Omental fat pad (tissue), 4 donors: ENCODE data around the gene SMG6. TPM values are rescaled to one million over a fixed set of nuclear protein-coding genes. Genes with fewer than 3 reads are reported as not detected.

ENCODE experiments used
- ATAC-seq: fragments of 150-250 bp; one replicate; pipeline ENCODE4 v1.9.1; 2016; ENCODE audit warnings: mild to moderate bottlenecking, moderate library complexity; ENCODE audit not compliant: low FRiP score
- DNase-seq: peaks from one replicate; pipeline ENCODE4 v3.0.0-alpha.2; 2019; ENCODE audit warnings: low spot score
- total RNA-seq, 4 donors: library from RNA; depleted of rRNA; stranded (reverse); fragments of >200 nt; gene quantifications; one replicate each; pipeline ENCODE4 v1.1.0, GENCODE V29; 2016
- TF ChIP-seq, protein P1 (sequence below), 3 donors: fragments of 450-650 bp; IDR thresholded peaks; one replicate each; pipeline ENCODE4 v1.5.1; 2016 to 2017; ENCODE audit warnings: antibody characterized with exemption in 3 of 3, mild to moderate bottlenecking in 3 of 3, moderate library complexity in 2 of 3

SMG6 gene
- total RNA-seq, 4 donors from 2014 or later, result 19.1 to 36.1 (median 25.1) TPM

DNA sequence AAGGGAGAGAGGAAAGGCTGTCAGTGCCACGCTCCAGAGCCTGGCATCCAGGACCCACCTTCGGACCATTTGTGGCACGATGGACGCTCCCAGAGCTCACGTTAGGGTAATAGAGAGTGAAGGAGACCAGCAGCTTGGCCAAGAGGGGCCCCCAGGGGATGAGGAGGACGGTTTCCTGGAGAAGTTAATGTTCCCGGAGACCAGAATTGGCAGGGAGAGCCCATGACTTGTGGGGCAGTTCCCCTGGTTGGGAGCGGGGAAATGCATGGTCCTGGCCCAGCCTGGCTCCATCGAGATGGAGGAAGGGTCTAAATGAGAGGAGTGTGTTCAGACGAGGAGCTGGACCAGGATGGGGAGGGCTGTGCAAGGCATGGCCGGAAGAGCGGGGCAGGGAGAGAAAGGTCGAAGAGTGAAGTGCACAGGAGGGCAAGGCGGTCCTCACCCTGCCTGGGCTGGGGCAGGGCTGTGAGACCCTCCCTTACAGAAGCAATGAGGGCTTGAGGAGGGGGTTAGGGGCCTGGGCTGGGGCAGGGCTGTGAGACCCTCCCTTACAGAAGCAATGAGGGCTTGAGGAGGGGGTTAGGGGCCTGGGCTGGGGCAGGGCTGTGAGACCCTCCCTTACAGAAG lies 251.5 kb downstream of the SMG6 start:
- ATAC-seq (no peak), DNase-seq (no peak)
- TF ChIP-seq, protein P1, sequence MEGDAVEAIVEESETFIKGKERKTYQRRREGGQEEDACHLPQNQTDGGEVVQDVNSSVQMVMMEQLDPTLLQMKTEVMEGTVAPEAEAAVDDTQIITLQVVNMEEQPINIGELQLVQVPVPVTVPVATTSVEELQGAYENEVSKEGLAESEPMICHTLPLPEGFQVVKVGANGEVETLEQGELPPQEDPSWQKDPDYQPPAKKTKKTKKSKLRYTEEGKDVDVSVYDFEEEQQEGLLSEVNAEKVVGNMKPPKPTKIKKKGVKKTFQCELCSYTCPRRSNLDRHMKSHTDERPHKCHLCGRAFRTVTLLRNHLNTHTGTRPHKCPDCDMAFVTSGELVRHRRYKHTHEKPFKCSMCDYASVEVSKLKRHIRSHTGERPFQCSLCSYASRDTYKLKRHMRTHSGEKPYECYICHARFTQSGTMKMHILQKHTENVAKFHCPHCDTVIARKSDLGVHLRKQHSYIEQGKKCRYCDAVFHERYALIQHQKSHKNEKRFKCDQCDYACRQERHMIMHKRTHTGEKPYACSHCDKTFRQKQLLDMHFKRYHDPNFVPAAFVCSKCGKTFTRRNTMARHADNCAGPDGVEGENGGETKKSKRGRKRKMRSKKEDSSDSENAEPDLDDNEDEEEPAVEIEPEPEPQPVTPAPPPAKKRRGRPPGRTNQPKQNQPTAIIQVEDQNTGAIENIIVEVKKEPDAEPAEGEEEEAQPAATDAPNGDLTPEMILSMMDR (IDR thresholded peaks at IDR 0.05), result no peak

DNA sequence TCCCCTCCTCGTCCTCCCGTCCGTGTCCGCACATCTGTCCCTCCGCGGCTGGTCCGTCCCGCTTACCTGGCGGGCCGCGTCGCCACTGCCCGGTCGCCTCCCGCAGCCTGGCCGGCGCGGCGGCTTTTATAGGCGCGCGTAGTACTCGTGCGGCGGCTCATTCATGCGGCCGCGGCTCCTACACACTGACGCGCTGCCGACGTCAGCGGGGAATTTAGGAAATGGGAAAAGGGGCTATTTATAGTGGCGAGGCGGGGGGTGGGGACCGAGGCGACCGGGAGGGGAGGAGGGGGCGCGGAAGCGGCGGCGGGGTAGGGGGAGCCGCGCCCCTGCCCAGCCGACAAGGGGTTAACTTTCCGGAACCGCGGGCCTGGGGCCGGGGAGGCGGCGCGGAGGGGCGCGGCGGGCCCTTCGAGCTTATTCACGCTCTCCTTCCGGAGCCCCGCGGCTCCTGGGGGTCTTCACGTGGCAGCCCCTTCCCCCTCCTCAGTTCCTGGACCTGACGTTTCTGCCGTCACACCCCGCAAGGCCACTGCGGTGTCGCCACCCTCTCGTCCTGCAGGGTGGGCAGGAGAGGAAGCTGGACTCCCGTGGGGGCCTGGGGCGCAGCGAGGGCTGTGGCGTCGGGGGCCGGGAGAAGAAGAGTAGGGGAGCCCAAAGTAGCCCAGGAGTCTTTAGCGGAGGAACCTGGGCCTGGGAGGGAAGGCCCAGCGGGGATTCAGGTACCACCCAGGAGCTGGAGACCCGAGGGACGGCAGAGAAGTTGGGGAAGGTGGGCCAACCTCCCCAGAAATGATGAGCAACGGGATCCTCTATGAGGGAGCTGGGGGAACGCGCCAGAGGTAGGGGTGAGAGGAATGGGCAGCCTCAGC lies 252.3 kb downstream of the SMG6 start:
- DNase-seq (no peak), ATAC-seq (no peak)
- TF ChIP-seq, protein P1 (IDR thresholded peaks at IDR 0.05), result no peak

DNA sequence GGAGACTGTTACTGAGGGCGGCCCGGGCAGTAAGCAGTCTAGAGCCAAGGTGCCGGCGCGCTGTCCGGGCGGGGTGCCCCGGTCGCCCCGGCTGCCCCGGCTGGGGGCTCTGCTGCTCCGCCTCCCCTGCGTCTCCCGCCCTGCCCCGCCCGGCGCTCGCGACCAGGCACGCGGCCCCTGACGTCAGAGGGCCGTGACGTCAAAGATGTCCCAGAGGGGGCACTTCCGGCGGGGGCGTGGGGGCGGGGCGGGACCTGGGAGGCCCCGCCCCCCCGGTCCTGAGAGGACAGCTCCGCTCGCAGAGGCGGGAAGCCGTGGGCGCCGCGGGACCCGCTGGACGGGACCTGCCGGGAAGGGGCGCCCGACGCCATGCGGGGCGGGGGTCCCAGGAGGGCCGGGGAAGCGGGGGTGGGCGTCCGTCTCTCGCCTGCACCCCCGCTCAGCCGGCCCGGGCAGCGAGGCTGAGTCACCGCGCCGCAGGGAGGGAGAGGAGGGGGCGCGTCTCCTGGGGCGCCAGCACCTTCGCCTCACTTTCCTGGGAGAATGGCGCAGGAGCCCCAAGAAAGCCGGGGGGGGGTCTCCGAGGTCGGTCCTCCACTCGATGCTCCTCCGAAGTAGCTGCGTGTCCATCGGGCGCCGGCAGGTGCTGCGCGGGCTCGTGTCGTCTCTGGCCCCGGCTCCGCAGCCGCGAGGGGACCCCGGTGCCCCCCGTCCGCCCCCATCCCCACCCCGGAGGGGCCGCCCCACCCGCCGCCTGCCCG lies 253.1 kb downstream of the SMG6 start:
- ATAC-seq (peak; percentile 25), DNase-seq (no peak)
- TF ChIP-seq, protein P1 (IDR thresholded peaks at IDR 0.05), result no peak

DNA sequence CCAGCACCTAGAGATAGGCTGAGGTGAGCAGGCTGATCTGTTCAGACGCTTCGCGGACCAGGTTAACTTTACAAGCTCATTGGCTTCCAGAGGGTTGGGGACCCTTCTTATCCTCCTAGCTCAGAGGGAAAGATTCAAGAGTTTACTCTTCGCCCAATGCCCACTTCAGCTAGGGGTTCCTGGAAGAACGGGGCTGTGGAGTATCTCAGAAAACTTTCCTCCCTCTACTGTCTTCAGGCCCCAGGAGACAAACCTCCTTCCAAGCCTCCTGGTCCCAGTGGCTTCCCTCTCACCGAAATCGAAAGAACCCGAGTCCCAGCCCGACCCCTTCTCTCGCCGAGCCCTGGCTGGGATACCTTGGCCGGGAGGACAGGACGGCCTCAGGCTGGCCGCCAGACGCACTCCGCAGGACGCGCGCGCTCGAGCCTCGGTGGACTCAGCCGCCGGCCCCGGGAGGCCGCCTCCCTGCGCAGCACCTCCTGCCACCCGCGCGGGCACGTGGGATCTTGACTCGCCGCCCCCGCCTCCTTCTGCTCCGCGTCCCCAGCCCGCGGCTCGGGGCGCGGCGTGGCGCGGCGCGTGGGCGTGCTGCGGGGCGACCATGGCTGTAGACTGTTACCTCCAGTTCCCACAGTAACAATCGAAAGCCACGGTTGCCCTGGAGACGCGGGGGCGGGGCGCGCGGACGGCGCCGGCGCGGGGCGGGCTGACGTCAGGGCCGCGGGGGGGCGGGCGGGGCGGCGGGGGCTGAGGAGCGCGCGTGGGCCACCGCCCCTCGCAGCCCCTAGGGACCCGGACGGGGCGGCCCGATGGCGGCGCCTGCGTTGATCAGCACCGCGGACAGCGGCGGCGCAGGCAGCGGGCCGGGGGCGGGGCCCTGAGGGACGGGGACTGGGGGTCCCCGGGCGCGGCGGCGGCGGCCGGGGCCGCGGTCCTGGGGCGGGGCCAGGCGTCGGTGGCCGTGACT lies 254.0 kb downstream of the SMG6 start:
- peak; percentile 45 for ATAC-seq
- TF ChIP-seq, protein P1 (IDR thresholded peaks at IDR 0.05), result no peak
- DNase-seq, result peak; percentile 81

DNA sequence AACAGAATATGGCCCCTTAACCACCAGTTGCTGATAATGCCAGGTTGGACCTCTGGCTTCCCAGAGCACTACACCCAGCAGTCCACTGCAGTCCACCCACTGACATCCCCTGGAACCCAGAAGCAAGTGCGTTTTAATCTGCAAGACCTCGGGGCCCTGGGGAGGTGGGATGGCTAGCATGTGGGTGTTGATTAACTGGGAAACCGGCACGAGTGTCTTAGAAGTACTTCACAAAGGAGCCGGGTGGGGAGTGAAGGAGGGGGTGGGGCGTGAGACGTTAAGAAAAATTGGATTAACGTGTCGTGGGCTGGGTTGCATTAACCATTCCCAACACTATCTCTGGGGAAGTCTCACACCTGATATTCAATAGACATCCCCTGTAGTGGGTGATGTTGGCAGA lies 254.8 kb downstream of the SMG6 start:
- no peak for ATAC-seq
- DNase-seq, result no peak
- TF ChIP-seq, protein P1 (IDR thresholded peaks at IDR 0.05), result no peak

DNA sequence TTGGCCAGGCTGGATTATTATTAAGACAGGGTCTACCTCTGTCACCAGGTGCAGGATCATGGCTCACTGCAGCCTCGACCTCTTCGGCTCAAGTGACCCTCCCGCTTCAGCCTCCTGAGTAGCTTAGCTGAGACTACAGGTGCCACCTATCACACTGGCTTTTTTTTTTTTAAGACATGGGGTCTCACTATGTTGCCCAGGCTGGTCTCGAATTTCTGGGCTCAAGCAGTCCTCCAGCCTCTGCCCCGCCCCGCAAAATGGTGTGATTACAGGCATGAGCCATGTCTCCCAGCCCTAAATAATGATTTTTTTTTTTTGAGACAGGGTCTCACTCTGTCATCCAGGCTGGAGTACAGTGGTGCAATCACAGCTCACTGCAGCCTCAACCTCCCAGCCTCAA lies 256.0 kb downstream of the SMG6 start:
- TF ChIP-seq, protein P1 (IDR thresholded peaks at IDR 0.05), result no peak
- ATAC-seq (no peak), DNase-seq (no peak)
